NCI-H446 treated with DMSO at 0.1 percent for 48 hours (cell line): ENCODE data around the gene CLCN6.

ENCODE experiments used
- DNase-seq: peaks from one replicate; lab custom pipeline; 2025; lab: John Stamatoyannopoulos, UW

Gene CLCN6

DNA sequence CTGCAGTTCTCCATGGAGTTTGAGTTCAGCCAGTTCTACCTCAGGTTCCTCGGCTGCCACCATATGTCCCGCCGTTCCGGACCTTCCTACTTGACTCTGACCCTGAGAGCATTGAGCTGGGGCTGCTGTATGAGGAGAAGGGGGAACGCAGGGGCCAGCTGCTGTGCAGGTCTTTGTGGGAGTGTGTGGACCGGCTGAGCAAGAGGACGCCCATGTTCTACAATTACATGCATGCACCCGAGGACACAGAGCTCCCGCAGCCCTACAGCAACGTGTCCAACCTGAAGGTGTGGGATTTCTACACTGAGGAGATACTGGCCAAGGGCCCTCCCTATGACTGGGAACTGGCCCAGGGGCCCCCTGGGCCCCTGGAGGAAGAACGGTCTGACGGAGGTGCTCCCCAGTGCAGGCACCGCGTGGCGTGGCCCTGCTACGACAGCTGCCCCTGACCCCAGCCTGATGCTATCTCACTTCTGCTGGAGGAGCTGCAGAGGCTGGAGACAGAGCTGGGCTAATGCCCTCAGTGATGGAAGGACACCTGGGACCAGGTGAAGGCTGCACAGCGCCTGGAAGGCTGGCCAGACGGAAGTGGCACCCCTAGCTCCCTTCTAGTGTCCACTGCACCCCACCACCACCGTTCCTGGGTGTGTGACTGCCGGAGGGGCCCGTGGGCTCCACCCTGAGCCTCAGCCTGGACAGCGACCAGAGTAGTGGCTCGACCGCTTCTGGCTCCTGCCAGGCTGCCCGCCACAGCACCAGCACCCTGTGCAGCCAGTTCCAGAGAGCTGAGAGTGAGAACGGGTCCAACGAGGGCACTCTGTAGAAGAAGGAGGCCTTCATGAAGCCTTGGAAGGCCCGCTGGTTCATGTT lies 73.6 kb downstream of the CLCN6 start:
- no peak for DNase-seq

DNA sequence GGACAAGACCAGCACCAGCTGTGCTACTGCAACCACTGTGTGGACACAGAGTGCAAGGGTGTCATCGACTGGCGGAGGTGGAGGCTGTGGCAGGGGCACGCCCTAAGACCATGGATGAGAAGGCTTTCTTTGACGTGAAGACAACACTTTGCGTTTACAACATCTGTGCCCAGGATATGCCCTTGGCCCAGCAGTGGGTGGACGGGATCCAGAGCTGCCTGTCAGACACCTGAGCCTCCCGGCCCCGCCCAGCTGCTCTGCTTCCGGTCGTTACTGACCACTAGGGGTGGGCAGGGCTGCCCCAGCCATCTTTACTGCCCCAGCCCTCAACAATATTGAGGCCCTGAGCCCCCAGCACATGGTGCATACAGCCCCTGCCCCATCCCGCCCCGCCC lies 74.2 kb downstream of the CLCN6 start:
- no peak for DNase-seq

DNA sequence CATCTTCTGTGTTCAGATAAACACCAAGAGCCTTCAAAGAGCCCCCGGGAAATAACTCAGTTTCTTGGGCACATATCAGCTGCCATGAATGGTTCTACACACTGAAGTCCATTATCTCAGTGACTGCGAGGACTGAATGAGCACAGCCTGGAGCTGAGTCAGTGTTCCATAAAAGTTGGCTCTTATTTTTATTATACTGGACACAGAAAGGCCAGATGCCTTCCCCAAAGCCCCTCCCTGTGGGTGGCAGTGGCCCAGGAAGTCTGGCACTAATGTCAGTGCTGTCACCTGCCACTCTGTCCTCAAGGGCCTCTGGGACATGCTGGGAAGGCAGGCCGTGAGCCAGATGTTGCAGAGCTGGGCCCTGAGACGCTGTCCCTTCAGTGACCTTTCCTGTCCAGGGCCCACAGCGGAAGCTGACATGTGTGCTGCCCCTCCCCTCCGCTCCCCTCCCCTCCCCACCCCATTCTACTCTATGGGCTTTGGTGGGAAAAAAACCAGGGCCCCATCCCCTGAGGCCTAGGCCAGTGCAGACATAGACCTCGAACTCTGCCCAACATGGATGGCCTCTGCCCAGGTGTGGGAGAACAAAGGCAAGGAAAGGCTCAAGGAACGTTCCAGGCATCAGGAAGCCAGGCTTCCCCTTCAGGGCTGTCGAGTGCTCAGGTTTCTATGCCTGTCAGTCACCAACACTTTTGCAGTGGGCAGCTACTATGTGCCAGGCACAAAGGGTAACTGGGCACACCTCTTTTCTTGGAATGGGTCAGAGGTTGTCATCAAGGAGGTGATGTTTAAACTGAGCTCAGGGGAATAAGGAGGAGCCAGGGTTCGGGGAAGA lies 75.1 kb downstream of the CLCN6 start:
- DNase-seq, result no peak

DNA sequence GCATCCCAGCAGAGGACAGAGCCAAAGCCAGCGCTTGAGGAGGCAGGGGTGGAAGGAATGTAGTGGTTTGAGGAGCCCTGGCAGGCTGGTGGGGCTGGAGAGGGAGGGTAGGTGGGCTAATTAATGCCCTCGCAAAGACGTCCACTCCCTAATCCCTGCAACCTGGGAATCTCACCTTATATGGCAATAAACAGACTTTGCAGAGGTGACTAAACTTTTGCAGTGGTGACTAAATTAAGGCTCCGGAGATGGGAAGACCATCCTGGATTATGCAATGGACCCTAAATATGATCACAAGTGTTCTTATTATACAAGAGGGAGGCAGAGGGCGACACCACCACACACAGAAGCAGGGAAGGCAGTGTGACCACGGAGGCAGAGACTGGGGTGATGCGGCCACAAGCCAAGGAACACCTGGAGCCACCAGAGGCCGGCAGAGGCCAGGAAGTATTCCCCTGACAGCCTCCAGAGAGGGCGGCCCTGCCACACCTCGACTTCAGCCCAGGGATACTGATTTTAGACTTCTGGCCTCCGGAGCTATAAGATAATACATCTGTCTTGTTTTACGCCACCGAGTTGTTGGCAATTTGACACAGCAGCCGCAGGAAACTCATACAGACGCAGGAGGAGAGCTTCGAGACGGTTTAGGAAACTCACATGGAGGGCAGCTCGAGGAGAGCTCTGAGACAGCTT lies 75.9 kb downstream of the CLCN6 start:
- no peak for DNase-seq

DNA sequence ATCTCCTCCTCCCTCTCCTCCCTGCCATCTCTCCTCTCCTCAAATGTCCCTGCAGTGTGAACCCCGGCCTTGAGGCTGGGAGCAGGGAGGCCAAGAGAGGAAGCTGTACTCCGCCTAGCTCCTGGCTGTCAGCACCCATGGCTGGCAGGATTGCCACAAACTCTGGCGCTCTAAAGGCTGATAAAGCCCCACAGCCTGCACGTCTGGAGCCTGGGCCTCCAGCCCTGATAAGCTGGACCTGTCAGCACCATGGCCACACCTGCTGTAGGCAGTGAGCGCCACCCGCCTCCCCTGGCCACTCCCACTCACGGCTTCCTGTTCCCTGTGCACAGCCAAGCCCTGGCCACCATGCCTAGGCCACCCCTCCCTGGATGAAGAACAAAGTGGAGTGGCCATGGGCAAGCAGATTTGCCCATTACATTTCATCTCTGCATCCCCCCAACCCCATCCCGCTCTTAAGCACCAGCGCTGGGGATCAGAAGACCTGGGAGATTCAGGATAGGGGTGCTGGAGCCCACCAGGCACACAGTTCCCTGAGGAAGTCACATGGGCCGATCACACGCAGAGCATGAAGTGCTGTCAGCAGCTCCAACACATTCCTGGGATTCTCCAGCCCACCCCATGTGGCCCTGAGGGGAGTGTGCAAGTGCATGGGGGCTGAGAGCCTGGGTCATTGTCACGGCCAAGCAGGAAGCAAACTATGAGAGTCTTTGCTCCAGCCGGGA lies 77.0 kb downstream of the CLCN6 start:
- no peak for DNase-seq

DNA sequence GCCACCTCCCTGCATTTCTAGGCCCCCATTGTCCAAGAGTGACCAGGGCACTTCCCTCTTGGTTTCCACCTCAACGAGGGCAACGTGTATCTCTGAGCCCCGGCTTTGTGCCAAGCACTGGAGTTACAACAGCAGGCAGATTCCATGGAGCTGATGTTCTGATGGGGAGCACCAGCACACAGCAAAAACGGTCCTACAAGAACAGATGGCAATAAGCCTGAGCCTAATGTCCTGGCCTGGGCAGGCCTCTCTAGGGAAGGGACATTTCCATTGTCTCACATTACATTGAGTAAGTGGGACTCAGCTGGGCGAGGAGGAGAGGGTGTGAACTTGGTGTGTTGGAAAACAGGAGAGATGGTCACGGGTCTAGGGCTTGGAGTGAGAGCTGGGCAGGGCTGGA lies 79.9 kb downstream of the CLCN6 start:
- no peak for DNase-seq

DNA sequence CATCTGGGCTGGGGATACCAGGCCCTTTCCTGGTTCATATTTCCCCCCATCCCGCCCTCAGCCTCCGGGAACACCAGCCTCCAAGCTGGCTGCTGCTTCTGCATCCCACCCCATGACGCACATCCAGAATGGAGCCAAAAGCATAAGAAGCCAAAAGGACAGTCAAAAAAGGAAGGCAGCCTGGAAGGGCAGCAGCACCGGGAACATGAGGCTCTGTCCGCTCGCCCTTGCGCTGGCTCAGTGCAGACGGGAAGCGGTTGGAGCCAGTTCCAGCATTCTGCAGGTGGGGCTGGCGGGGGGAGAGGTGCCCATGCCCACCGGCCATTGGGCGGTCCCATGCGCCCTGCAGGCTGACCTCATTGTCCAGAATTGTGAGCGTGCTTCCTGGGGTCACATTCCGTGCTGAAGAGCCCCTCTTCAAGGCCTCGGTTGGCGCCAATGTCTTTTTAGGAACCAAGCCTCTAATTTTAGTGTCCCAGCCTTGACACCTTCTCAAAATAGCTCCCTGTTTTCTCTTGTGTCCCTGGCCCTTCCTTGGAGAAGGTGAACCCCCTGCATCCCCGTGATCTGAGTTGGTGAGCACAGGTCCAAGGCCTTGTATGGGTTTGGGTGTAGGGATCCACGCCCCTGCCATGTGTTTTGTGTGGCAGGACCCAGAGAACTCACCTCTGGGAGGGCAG lies 81.1 kb downstream of the CLCN6 start:
- DNase-seq, result no peak

DNA sequence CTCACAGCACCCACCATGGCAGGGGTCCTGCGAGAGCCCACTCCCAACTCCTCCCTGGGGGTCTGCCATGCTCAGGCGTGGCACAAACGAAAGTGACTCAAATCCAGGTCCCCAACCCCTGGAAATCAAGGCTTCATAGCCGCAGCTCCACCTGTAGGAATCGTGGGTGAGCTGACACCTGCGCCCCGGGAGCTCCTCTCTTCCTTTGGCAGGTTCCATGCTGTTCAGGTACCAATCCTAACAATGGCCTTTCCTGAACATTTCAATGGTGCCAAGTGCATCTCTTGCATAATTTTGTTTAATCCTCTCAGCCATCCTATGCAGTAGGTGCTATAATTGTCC lies 81.6 kb downstream of the CLCN6 start:
- DNase-seq, result no peak

DNA sequence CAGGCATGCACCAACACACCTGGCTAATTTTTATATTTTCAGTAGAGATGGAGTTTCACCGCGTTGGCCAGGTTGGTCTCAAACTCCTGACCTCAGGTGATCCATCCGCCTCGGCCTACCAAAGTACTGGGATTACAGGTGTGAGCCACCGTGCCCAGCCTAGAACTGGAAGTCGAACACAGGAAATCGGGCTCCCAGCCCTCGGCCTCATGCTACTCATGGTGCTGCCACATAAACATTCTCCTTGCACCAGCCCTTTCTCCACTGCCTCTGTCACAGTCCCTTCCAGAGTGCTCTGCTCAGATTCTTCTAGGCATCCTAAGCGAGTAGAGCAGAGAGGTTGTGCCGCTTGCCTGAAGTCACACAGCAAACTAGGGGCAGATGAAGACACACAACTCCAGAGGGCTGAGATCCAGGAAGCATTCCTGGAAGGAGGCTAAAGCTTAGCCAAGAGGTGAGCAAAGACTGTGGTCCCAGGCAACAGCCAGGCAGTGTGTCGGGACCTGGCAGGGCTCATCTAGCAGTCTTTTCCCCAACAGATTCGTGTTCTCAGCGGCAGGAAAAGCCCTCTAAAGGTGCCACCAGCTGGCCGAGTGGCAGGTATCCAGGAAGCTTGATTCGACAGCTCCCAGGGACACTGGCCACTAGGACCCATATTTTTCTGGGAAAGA lies 82.3 kb downstream of the CLCN6 start:
- no peak for DNase-seq

DNA sequence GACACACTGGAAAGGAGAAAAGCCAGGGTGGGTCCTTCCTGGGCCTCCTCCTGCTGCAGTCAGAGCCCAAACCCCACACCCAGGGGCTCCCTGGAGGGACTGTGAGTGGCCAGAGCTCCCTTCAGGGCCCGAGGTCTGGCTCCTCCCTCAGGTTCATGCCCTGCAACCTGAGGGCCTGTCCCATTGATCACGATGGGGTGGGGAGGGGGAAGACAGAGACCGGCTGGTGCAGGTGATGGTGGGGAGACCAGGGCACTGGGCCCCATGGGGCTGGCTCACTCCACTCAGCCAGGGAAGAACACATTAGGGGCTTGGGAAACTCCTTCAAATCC lies 82.9 kb downstream of the CLCN6 start:
- no peak for DNase-seq

DNA sequence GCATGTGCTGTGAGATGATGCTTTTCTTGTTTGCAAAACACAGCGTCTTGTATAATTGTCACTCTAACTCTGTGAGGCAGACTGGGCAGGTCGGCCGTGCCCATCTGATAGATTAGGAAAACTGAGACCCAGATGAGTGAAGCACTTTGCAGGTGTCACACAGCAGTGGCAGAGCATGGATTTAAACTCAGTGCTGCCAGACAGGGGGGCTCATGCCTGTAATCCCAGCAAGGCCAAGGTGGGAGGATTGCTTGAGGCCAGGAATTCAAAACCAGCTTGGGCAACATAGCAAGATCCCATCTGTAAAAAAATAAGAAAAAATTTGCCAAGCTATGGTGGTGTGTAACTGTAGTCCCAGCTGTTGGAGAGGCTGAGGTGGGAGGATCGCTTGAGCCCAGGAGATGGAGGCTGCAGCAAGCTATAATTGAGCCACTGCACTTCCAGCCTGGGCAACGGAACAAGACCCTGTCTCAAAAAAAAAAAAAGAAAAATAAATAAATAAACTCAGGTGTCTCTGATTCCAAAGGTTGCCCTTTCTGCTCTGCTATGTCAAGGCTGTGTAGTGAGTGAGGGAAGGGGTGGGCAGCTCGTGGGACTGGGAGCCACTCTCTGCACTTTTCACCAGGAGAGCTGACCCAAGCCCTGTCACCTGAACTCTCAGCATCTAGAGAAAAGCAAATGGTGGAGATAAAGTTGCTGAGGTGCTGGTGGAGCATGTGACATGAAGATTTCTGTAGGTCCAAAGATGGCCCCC lies 85.6 kb downstream of the CLCN6 start:
- DNase-seq, result no peak
